NCI-H460 (cell line): ENCODE data around the gene CLDN4. TPM values are rescaled to one million over a fixed set of nuclear protein-coding genes. Genes with fewer than 3 reads are reported as not detected.

Source experiments
- DNase-seq: peaks from one replicate; pipeline ENCODE4 v3.0.0-alpha.2; 2016; ENCODE audit warnings: low read depth; ENCODE audit errors: extremely low read depth
- total RNA-seq: library from RNA; depleted of rRNA; stranded (reverse); fragments of >200 nt; shearing (Covaris generic); gene quantifications from 2 replicates; pipeline ENCODE4 v1.2.3, GENCODE V29; 2014; rRNA removed

The CLDN4 gene
- total RNA-seq, 1 experiment from 2014 or later: 25.3 TPM

- DNase-seq: no peak
Measured at GRCh38 chr7:73869011-73869798, 38.4 kb downstream of the CLDN4 start.

- no peak for DNase-seq
Measured at GRCh38 chr7:73870041-73870492, 39.3 kb downstream of the CLDN4 start.

- DNase-seq: no peak
Measured at GRCh38 chr7:73871163-73872011, 40.6 kb downstream of the CLDN4 start.

- no peak for DNase-seq
Measured at GRCh38 chr7:73872056-73872908, 41.5 kb downstream of the CLDN4 start.

GRCh38 chr7:73876361-73876760 lies 45.6 kb downstream of the CLDN4 start:
- no peak for DNase-seq

DNA sequence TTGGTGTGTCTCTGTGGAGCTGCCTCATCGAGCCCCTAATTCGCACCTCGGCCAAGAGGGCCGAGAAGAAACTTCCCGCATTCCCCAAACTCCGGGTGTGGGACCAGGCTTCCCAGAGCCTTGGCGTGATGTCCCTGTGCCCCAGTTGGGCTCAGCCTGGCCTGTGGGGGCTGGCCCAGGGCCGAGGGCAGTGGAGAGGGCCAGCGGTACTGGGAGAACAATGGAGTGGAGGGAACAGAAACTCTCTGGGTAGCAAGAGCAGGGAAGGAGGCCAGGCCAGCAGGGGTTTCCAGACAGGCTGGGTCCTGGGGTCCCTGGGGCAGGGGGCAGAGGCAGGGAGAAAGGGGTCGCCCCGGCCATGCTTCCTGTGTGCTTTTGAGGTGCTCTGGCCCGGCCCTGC lies 46.2 kb downstream of the CLDN4 start:
- DNase-seq: no peak

- no peak for DNase-seq
Measured at GRCh38 chr7:73879977-73880681, 49.3 kb downstream of the CLDN4 start.

- DNase-seq: no peak
Measured at GRCh38 chr7:73880755-73881328, 50.0 kb downstream of the CLDN4 start.

GRCh38 chr7:73881352-73882046 lies 50.7 kb downstream of the CLDN4 start:
- DNase-seq: no peak

- DNase-seq: no peak
Measured at GRCh38 chr7:73882047-73882402, 51.2 kb downstream of the CLDN4 start.

Other genes with a start within 250 kb of the CLDN4 start
- 1.6 and 1.9 TPM in 2 replicates for gene MLXIPL, start 206.5 kb upstream of the CLDN4 start, total RNA-seq
- 3.6 and 5.4 TPM in 2 replicates for gene VPS37D, start 163.2 kb upstream of the CLDN4 start, total RNA-seq
- 2.8 and 3.5 TPM in 2 replicates for gene DNAJC30, start 147.5 kb upstream of the CLDN4 start, total RNA-seq
- gene BUD23, start 147.4 kb upstream of the CLDN4 start, total RNA-seq: 187 and 231 TPM in 2 replicates
- gene STX1A, start 111.3 kb upstream of the CLDN4 start, total RNA-seq: 63.4 and 66.3 TPM in 2 replicates
- 9.6 and 10.7 TPM in 2 replicates for gene ABHD11, start 92.2 kb upstream of the CLDN4 start, total RNA-seq
- 1.0 and 1.7 TPM in 2 replicates for gene CLDN3, start 60.7 kb upstream of the CLDN4 start, total RNA-seq
- 4.3 and 5.1 TPM in 2 replicates for gene METTL27, start 11.5 kb downstream of the CLDN4 start, total RNA-seq
- 0.55 TPM in 1 of 2 replicates, not detected in the other for gene TMEM270, start 30.2 kb downstream of the CLDN4 start, total RNA-seq
- not detected in 2 replicates for gene ELN, start 197.2 kb downstream of the CLDN4 start, total RNA-seq